ENCODE results near the gene NEK8.

Gene NEK8

DNA sequence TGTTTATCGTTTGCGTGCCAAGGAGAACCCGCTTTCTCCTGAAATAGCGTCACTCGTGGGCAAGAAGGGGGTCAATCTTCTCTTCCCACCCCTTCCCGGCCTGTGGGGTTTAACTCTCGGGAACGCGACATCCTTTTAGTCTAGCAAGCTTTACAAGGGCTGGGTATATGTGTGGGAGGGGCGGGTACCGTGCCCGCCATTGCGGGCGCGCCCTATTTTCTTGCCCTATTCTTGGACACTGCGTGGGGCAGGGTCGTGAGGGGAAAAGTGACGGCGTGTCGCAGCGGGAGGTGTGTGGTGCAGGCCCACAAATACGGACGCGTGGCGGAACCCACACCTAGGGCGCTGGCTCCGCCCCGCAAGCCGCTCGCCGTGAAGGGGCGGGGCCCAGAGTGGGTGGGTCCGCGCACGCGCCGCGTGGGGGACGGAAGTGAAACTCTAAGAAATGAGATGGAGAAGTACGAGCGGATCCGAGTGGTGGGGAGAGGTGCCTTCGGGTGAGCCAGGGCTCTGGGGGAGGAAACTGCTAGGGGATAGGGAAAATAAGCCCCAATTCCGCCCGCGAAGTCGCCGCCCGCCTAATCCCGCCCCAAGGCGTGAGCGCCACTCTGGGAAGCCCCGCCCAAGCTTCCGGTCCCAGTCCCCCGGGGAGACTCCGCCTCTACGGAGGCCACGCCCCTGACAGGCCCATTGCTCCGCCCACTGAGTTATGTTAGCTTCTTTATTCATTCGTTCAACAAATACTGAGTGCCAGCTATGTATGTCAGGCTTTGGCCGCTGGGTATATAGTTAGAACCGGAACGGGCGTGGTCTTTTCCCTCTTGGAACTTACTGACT lies at the start of gene NEK8:
Gene NEK8, plus strand, starts transcription at position 425 of the 837 bp plus-strand sequence. Its CDS starts 26 bp downstream, at position 451.
- peak; percentile 96 for DNase-seq (ENCODE audit: low spot score)

DNA sequence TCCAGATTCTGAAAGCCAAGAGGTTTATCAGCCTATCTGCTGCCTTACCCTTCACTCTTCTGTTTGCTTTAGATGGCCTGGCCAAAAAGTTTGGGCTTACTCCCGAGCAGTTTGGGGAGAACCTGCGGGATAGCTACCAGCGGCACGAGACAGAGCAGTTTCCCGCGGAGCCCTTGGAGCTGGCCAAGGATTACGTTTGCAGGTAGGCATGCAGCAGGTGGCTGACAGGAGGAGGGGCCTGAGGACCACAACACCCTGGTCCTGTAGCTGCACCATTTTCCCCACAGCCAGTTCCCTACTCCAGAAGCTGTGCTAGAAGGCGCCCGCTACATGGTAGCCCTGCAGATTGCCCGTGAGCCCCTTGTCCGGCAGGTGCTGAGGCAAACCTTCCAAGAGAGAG lies 45.9 kb upstream of the NEK8 start:
- DNase-seq (ENCODE audit: low spot score): no peak

DNA sequence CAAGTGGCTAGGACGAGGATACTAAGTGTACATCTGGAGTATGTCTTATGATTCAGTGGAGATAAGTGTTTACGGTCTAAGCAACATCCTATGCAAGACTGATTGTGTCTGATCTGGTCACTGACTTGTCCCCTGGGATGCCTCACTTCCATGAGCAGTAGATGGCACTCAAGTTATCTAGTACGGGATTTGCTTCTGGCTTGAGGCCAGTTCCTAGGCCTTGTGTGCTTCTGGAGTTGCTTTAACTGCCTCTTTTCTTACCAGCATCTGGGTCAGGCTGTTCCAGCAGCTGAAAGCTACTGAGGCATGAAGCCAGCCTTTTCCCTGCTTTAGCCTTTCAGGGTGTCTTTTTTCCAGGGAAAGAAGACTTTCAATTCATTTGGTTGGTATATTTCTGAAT lies 43.6 kb upstream of the NEK8 start:
- no peak for DNase-seq (ENCODE audit: low spot score)

DNA sequence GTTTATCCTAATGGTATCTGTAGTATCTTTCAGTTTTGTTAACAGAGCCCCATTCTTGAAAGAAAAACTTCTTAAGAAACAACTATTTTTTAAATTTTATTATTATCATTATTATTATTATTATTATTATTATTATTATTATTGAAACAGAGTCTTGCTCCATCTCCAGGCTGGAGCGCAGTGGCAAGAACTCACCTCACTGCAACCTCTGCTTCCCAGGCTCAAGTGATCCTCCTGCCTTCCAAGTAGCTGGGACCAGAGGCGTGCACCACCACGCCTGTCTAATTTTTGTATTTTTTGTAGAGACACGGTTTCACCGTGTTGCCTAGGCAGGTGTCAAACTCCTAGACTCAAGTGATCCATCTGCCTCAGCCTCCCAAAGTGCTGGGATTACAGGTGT lies 43.2 kb upstream of the NEK8 start:
- DNase-seq (ENCODE audit: low spot score): no peak

DNA sequence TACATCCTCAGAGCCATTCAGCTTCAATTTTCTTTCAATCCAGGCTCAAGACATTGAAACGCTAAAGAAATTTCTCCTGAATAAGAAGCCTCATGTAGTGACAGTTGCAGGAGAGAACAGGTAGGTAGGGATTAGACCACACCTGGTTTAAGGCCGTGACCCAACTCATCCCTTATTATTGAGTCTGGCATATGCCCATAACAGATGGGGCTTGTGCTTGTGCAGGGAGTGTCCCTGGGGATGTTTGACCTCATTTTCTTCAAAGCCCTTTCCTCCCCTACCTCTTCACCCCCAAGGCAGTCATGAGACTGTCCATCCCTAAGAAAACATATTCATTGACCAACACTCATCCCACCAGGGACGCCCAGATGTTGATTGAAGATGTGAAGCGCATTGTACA lies 42.3 kb upstream of the NEK8 start:
- no peak for DNase-seq (ENCODE audit: low spot score)

DNA sequence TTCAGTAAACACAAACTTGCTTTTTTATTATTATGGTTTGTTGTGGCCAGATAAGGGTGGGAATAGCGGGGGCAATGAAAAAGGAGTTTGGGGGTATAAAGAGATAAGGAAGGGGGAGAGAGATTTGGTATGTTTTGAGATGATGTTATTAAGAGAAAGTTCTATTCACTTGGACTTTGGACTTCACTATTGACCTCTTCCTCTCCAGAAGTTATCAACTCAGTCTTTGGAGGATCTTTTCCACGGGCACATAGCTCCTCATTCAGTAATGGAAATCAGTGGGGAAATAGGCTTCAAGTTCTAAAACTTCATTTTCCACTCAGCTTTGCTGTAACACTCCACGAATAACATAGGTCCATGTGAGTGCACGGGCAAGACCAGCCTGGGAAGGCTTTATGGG lies 40.1 kb upstream of the NEK8 start:
- no peak for DNase-seq (ENCODE audit: low spot score)

DNA sequence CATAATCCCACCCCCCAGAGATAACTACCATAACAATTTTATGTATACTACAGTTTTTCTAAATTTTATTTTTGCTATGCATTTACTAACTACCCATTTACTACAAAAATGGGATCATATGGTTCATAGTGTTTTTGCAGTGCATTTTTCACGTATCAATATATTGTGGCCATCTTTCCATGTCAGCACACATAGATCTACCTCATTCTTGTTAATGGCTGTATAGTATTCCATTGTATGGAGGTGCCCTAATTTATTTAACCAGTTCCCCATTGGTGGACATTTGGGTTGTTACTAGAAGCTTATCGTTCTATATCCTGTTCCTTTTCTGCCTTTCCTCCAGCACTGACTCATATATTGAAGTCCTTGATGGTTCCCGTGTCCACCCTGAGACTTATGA lies 39.6 kb upstream of the NEK8 start:
- DNase-seq (ENCODE audit: low spot score): no peak

DNA sequence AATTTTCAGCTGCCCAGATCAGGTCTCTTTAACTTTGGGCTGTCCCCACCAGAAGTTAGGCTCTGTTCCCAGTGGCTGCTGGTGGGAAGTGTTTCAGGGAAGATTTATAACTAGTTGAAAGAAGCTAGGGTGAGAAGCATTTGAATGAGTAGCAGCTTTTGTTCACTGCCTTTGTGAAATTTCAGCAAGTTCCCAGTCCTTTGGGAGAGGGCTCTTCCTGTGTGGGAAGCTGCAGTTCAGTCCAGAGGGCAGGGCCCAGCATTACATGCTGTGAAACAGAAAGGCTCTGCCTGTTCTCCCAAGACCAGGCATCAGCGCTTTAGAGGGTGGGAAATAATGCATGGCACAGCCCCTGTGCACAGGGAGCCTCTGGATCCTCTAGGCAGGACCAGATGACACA lies 34.7 kb upstream of the NEK8 start:
- no peak for DNase-seq (ENCODE audit: low spot score)

DNA sequence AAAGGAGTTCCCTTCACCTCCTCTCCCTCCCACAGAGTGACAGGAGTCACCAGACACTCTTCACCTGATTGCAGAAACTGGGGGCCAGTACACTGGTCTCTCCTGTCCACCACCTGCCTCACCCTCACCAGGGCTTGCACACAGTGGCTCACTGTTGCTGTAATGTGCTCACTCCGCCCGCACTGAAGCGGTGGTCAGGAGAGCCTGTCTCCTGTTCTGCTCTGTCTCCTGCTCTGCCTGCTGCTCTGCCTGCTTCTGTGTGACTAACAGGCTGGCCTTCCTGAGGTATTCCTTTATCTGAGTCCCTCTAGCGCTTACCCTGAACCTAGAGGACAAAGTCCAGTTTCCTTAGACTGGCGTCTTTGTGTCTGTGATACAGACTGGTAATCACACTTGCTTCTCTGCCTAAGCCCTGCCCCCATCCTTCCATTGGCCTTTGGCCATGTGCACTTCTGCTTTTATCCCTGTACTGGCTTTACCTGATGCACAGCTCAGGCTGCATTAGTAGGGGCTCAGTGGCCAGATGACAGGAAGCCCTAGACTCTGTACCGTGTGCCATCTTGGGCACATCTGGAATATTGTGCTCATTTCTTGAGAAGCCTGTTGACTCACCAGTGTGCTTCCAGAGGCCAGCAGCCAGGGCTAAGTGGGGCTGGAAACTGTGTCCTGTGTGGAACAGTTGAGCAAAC lies 30.2 kb upstream of the NEK8 start:
- peak; percentile 71 for DNase-seq (ENCODE audit: low spot score)

DNA sequence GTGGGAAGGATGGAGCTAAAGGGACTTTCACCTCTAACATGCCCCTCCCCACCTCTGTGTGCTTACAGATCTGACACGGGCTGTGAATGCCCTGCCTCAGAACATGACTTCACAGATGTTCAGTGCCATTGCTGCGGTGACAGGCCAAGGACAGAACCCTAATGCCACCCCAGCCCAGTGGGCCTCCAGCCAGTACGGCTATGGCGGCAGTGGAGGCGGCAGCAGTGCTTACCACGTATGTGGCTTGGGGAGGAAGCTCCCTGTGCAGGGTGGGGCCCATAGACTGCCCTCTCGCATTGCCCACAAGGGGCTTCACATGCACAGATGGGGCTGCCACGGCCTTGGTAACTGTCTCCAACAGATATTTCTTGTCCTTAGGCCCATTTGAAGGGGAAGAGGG lies 28.3 kb upstream of the NEK8 start:
- no peak for DNase-seq (ENCODE audit: low spot score)

DNA sequence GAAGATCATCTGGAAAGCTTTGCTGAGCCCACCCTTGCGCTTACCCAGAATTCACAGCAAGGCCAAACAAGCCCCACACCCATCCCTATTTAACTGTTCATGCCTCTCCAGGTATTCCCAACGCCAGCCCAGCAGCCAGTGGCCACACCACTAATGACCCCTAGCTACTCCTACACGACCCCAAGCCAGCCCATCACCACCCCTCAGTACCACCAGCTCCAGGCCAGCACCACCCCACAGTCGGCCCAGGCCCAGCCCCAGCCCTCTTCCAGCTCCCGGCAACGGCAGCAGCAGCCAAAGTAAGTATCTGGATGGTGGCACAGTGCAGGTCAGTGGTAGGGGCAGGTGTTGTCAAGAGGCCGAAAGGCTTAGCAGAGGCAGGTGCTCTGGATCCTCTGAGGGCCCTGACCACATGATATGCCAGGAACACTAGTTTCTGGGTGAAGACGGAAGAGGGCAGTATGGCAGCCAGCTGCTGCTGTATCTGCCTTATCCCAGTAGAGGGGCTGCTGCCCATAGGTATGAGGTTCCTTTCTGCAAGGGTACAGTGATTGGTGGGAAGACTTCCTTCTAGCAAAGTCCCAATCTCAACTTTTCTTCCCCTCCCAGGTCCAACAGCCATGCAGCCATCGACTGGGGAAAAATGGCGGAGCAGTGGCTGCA lies 27.6 kb upstream of the NEK8 start:
- DNase-seq (ENCODE audit: low spot score): no peak

DNA sequence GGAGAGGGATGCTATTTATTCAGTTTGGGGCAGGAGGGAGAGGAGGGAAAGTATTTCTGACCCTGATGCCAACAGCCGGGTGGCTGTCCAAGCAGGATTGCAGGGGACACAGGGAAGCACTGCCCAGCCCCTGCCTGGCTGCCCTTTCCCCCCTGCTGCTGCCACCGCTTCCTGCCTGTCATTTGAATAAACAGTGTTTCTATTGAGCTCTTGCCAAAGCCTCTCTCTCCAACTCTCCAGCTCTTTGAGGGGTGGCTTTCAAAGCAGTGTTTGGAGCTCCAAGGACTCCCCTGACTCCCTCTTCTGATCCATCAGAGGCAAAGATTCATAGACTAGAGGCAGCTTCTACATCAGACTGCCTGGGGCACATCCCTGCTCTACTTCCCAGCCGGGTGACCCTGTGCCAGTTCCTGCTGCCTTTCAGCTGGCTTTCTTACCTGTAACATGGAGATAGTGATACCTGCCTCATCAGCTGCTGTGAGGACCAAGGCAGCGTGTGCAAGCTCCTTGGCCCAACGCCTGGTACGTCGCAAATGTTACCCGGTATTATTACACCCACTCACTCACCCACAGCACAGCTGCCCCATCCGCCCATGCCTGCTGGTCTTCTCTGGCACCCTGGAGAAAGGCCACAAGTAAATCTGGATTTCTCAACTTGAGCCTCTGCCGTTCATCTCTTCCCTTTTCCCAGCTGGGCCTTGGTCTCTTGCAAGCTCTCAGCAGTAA lies 26.4 kb upstream of the NEK8 start:
- DNase-seq (ENCODE audit: low spot score): no peak

DNA sequence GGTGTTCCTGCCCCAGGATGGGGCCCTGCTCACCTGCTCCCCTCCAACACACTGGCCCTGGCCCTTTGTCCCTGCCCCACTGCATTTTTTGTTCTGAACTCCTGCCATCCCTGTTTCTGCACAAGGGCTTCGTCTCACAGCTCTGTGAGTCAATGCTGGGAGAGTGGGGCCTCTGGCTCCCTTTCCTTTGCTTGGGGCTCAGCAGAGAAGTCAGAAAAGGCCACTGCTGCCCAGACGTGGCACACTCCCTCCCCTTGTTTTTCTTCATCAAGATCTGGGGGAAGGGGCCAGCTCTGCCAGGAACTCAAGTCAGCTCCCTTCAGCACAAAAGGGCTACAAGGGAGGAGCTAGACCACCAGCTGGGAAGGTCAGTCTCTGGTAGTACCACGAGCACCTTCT lies 25.8 kb upstream of the NEK8 start:
- DNase-seq (ENCODE audit: low spot score): no peak

DNA sequence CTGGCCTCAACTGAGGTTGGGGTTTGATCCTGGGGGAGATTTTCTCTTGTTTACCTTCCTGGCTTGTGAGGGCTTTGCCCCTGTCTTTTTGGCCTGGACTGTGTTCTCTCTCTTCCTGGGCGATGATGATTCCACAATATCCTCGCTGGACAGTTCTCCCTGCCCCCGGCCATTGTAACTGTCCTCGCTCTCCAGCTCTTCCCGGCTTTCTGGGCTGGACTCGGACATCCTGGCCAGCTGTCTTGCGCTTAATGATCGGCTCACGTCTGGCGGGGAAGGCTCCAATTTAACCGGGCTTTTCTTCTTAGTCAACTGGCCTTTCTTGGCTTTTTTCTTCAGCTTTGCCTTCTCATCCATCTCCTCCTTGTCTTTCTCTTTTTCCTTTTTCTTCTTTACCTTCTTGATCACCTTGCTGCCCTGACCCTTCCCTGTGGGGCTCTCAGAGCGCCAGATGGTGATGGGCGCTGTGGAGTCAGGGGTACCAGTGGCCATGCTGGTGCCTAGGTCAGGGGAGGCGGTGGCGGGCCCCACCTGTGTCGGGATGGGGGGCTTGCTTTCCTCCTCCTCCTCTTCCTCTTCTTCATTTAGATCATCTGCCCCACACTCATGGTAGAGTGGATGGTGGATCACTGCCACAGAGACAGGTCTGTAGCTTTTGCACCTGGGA lies 24.9 kb upstream of the NEK8 start:
- DNase-seq (ENCODE audit: low spot score): no peak

DNA sequence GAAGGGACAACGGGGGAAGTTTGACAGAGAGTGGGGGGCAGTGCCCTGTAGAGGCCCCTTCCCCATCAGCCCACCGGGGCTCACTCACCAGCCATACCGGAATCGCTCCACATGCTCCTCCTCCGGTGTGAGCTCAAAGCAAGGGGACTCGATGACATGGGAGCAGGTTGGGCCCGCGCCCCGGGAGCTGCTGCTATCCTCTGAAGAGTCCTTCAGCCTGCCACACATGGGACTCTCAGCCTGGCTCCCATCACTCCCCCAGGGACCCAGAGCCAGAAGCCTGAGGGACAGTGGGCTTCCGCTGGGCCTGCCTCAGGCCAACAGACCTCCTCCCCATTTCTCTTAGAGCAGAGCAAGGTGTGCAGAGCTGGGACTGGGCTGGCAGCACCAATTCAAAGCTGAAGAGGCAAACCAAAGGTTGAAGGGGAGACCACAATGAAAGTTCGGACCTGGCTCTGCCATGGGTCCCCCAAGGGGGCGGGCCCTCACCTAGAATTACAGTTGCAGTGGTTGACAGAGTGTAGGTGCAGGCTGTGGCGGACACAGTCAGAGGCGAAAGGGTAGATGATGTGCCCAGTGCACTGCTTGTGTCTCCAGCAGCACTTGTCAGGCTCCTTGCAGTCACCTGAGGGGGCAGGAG lies 24.2 kb upstream of the NEK8 start:
- DNase-seq (ENCODE audit: low spot score): no peak

DNA sequence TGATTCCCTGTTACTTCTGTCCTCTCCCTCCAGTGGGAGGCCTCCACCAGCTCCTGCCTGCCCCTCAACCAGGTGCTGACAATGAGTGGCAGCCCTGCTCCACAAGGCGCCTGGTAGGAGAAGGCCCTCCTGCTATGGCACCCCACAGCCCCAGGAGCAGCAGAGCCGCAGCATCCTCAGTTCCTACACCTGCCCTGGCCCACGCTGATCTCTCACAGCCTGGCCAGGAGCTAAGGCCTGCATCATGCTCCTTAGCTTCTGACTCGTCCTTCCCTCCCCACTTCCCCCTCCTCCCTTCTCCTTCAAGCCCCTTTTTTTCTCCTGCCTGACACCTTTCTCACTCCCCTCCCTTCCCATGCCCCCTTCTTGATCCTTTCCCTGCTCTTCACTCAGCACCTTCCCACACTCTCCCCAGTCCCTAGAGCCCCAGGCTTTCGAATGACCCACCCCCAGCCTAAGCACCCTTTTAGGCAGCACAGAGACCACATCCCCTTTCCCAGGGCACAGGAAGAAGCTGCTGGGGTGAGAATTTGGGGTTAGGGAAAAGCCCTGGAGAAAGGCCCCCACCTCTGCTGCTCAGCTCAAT lies 23.4 kb upstream of the NEK8 start:
- no peak for DNase-seq (ENCODE audit: low spot score)

DNA sequence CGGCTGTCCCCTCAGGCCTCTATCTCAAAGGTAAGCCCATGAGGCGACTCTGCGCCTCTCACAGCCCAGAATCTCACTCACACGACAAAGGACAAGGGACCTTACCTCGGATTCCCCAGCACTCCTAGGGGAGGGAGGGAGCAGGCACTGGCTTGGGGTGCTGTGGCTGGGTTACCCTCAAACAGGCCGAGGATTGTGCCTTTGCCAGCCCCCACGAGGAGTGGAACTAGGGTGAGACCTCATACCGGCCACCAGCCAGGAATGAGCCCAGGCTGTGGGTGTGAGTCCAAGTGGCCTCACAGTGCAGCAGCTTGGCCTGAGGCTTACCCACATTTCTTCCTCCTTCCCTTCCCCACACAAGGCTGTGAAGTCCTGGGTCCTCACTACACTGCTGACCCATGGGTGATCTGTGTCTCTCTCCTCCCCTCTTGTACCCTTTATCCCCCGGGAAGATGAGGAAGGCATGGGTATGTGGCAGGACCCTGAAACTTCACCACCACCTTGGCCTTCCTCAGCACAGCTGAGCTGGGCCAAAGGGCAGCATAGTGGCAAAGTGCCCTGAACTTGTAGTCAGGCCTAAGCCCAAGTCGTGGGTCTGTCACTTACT lies 22.8 kb upstream of the NEK8 start:
- no peak for DNase-seq (ENCODE audit: low spot score)

DNA sequence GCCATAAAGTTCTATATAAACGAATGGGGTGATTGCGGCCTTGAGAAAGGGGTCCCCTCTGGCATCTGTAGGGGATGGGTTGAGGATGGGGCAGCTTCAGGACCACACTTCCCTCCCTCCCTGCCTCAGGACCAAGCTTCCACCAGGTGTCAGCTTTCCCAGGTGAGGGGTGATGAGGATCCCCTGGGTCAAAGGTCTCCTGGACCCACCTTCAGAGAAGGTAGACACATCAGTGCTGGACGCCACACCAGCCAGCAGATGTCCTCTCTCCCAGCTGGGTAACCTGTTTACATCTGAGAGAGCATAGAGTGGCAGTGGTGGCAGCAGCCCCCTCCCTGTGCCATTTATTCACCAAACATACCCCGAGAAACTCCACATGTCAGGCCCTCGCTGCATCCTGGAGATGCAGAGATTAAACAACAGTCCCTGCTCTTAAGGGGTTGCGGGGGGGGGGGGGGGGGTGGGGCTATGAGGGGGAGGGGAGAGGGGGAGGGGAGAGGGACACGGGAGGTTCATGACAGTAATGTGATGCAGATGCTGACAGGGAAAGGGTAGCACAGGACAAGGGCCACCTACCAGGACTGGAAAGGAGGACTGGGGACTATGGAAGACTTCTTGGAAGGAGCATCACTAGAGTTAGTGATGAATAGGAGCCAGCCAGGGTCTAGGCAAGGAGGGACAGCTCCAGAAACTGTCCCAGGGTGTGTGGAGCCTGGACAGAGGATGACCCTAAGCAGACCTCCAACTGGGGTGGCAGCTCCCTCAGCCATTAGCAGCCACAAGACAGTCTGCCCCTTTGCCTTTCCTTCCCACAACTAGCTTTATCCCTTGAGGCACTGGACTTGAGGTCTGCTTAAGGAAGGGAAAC lies 21.9 kb upstream of the NEK8 start:
- no peak for DNase-seq (ENCODE audit: low spot score)

DNA sequence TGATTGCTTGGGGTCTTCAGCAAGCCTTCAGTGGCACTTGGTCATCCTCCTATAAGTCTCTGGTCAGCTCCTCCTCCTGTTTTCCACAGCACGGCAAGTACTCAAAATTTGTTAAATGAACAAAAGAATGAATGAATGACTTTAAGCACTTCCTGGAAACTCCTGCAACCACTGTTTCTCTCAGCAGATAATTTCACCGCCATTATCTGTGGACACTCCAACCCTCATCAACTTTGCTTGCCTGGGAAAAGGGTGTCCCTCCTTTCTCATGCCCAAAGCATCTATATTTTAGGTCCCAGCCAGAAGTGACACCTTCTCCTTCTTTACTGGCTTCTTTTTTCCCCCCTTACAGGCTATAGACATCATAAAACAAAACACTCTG lies 21.3 kb upstream of the NEK8 start:
- no peak for DNase-seq (ENCODE audit: low spot score)
